DND-41 (cell line): ENCODE data around the gene STC2.

Experiments used
- ATAC-seq: fragments of 200-7000 bp; cut with Tn5 transposase; 3 replicates; pipeline ENCODE4 v1.9.1; 2021; ENCODE audit warnings: low read depth; ENCODE audit not compliant: insufficient read depth
- DNase-seq: peaks from one replicate; pipeline ENCODE4 v3.0.0-alpha.2; 2020
- H2AFZ ChIP-seq: 2 replicates; pipeline ENCODE4 v1.6.0; 2012; ENCODE audit warnings: low read depth, low read length
- H3K27ac ChIP-seq: 2 replicates; pipeline ENCODE4 v1.5.1; 2012; ENCODE audit warnings: low read length, inconsistent platforms
- H3K27me3 ChIP-seq: fragments of 200-600 bp; sonication (generic); 2 replicates; pipeline ENCODE4 v1.6.0; 2012; ENCODE audit warnings: low read length, mild to moderate bottlenecking, inconsistent platforms; ENCODE audit not compliant: insufficient read depth, poor library complexity
- H3K36me3 ChIP-seq: 2 replicates; pipeline ENCODE4 v1.5.1; 2012; ENCODE audit warnings: low read length, inconsistent platforms; ENCODE audit not compliant: insufficient read depth
- H3K4me1 ChIP-seq: 2 replicates; pipeline ENCODE4 v1.5.1; 2012; ENCODE audit warnings: mild to moderate bottlenecking, low read length; ENCODE audit not compliant: insufficient read depth
- H3K4me2 ChIP-seq: 2 replicates; pipeline ENCODE4 v1.6.0; 2012; ENCODE audit warnings: mild to moderate bottlenecking, moderate library complexity, low read length, inconsistent platforms; ENCODE audit not compliant: insufficient read depth
- H3K4me3 ChIP-seq, 2 experiments: fragments of 200-600 bp in 1 of 2; shearing (Covaris generic) in 1 of 2; 2 replicates each; pipeline ENCODE4 v1.5.1; 2012 to 2016; ENCODE audit warnings: inconsistent platforms in 2 of 2, low read length in 2 of 2, mild to moderate bottlenecking in 2 of 2, low read depth in 1 of 2, moderate library complexity in 1 of 2
- H3K79me2 ChIP-seq: 2 replicates; pipeline ENCODE4 v1.6.0; 2012; ENCODE audit warnings: low read length, inconsistent platforms; ENCODE audit not compliant: insufficient read depth
- H3K9ac ChIP-seq: 2 replicates; pipeline ENCODE4 v1.6.0; 2012; ENCODE audit warnings: low read depth, mild to moderate bottlenecking, inconsistent platforms, low read length, moderate library complexity
- H3K9me3 ChIP-seq: 2 replicates; pipeline ENCODE4 v1.5.1; 2012; ENCODE audit warnings: low read length, moderate library complexity, mild to moderate bottlenecking, inconsistent platforms; ENCODE audit not compliant: insufficient read depth, severe bottlenecking
- H4K20me1 ChIP-seq: 2 replicates; pipeline ENCODE4 v1.6.0; 2012; ENCODE audit warnings: low read length; ENCODE audit not compliant: insufficient read depth
- CTCF ChIP-seq: IDR thresholded peaks from 2 replicates; pipeline ENCODE4 v1.5.1; 2012; ENCODE audit warnings: borderline replicate concordance, low read length, moderate library complexity, mild to moderate bottlenecking; ENCODE audit not compliant: poor library complexity, severe bottlenecking; ENCODE audit errors: extremely low read depth
- EZH2 ChIP-seq: IDR thresholded peaks from 3 replicates; pipeline ENCODE4 v1.6.1; 2012; ENCODE audit warnings: borderline replicate concordance, low read depth, mild to moderate bottlenecking, moderate library complexity, low read length, inconsistent platforms; ENCODE audit not compliant: severe bottlenecking

STC2 gene

DNA sequence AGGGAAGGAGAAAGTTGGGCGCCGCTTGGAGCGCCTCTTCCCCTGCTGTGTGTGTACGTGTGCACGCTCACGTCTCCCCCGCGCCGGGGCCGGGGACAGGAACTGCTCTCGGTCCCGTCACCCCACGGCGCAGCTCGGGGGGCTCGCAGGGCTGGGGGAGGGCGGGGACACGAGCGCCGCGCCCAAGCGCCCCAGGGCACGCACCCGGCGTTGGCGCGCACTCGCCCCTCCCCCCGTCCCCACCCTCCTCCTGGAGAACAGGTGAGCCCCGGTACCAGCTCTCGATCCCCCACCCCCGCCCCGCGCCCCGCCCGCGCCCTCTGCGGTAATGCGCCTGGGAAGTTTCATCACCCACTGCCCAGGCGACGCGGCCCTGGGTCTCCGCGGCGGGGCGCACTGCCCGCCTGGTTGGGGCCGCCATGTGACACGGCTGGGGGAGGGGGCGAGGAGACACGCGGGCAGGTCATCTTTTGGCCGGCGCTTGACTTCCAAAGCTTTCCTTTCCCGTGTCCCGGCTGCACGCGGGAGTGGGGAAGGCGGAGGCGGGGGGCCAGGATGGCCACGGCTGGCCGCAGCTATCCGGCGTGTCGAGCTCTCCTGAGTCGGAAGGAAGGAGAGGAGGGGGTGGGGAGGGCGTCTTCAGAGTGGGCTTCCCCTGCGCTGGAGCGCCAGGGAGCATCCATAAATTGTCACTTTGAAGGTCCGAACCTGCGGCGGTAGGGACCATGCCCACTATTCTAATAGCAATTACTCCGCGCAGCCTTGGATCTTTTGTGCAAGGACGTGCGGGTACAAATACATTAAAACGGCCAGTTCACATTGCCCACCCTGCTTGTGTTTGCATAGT lies 1.5 kb upstream of the STC2 start:
- Histone ChIP-seq H3K27me3 (peaks cover 8% of the 10 kb centered on the region), H3K9ac (no peak overlapping the region), H2AFZ (no peak overlapping the region), H3K27ac (no peak overlapping the region), H3K4me2 (no peak overlapping the region), H3K79me2 (no peaks in the 10 kb centered on the region), H3K4me1 (peaks cover 3% of the 10 kb centered on the region; the same call in 1 of the 2 replicates), H3K4me3 (no peak overlapping the region), H3K9me3 (no peaks in the 10 kb centered on the region), H3K36me3 (no peaks in the 10 kb centered on the region), H4K20me1 (no peaks in the 10 kb centered on the region)
- no peak for DNase-seq
- no peak for ATAC-seq
- TF ChIP-seq EZH2 (no peak), CTCF (no peak)

DNA sequence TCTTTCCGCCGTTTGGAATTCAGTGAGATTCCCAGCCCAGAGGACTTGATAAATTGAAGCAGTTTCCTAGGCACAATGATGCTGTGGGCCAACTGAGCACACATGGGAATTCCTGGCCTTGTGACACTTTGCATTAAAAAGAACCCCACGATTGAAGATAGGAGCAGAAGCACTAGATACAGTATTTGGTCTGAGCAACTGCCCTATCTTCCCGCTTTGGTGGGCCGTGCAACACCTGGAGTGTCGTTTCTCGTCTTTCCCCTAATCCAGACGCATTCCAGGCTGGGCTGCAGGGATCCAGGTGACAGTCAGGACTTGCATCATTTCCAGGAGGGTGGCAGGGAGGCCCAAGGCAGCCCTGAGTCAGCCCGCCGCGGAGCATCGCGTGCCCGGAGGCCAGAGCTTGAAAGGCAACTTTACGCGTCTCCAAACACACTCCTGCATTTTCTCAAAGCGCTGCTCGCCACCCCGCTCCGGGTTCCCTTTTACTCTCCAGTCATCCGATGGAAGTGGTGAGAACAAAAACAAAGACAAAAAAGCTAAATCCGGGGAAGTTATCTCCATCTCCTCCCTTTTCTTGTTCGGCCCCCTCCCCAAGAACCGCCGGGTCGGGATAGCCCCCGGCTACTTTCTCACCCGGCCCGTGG lies 753 bp upstream of the STC2 start:
- no peak for DNase-seq
- ATAC-seq, result no peak
- peaks cover 5% of the 10 kb centered on the region; the same call in 1 of the 2 replicates for H3K4me1 ChIP-seq
- no peaks in the 10 kb centered on the region for H4K20me1 ChIP-seq
- no peak overlapping the region for H3K4me2 ChIP-seq
- no peaks in the 10 kb centered on the region for H3K36me3 ChIP-seq
- H3K9me3 ChIP-seq, result no peaks in the 10 kb centered on the region
- TF ChIP-seq EZH2 (no peak), CTCF (no peak)
- H3K27me3 ChIP-seq, result peaks cover 15% of the 10 kb centered on the region
- H3K4me3 ChIP-seq, result no peak overlapping the region
- H2AFZ ChIP-seq, result no peak overlapping the region
- H3K9ac ChIP-seq, result no peak overlapping the region
- no peaks in the 10 kb centered on the region for H3K79me2 ChIP-seq
- H3K27ac ChIP-seq, result no peak overlapping the region

DNA sequence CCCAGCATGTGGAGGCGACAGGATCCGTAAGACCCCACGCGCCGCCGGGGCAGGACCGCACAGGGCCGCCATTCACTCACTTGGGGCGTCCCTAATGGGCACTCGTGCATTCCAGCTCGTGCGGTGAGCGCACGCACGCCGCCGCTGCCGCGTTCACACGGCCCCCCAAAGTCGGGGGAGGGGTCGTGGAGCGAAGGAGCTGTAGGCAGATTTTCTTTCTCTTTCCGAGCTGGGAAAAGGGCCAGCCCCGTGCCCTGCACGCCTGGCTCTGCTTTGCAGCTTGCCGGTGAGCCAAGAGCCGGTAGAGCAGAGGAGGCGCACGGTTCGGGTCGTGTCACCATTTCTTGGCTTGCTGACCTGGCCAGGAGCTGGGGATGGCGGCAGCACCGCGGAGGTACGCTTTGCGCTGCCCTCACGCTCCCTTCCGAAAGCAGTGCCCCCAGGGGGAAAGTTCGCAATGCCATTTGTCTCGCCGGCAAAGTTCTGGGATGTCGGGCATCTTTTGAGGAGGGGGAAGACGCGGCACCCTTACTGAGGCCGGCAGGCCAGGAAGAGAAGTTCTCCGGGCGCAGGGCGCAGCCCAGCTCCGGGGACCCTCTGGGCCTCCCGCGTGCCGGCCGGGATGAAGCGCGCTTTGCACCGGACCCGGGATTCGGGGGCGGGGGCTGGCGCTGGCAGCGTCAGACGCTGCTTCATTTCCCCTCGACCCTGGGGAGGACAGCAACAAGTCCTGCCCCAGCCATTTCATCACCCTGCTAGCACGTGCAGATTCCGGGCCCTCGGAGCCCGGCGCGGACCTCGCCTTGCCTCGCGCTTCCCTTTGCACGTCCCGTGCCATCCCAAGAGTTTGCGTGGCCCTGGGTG lies 898 bp downstream of the STC2 start:
- H3K4me1 ChIP-seq, result peaks cover 5% of the 10 kb centered on the region; the same call in 1 of the 2 replicates
- no peak for ATAC-seq
- TF ChIP-seq EZH2, result no peak
- no peak for TF ChIP-seq CTCF
- no peaks in the 10 kb centered on the region for H3K9me3 ChIP-seq
- no peaks in the 10 kb centered on the region for H3K36me3 ChIP-seq
- peaks cover 18% of the 10 kb centered on the region for H3K27me3 ChIP-seq
- no peaks in the 10 kb centered on the region for H3K79me2 ChIP-seq
- H4K20me1 ChIP-seq, result no peaks in the 10 kb centered on the region
- H3K9ac ChIP-seq, result no peak overlapping the region
- no peak overlapping the region for H2AFZ ChIP-seq
- H3K4me3 ChIP-seq, result no peak overlapping the region
- DNase-seq, result no peak
- H3K4me2 ChIP-seq, result no peak overlapping the region
- H3K27ac ChIP-seq, result no peak overlapping the region
